GM23248 (cell line): ENCODE results near the gene HOXA1. TPM values are rescaled to one million over a fixed set of nuclear protein-coding genes. Genes with fewer than 3 reads are reported as not detected.

Source experiments
- DNase-seq: peaks from one replicate; pipeline ENCODE4 v3.0.0-alpha.2; 2015
- H2AFZ ChIP-seq: fragments of 200-600 bp; sonication (generic); 2 replicates; pipeline ENCODE4 v1.6.1; 2016; ENCODE audit warnings: antibody characterized with exemption
- H3F3A ChIP-seq: fragments of 200-600 bp; sonication (generic); 2 replicates; pipeline ENCODE4 v1.6.1; 2016; ENCODE audit warnings: mild to moderate bottlenecking, antibody characterized with exemption, mixed run types; ENCODE audit not compliant: insufficient read depth
- H3K27ac ChIP-seq: fragments of 200-600 bp; sonication (generic); 2 replicates; pipeline ENCODE4 v1.5.1; 2016; ENCODE audit warnings: mild to moderate bottlenecking
- H3K27me3 ChIP-seq: fragments of 200-600 bp; sonication (generic); replicated peaks from 2 replicates; pipeline ENCODE4 v1.6.1; 2016; ENCODE audit warnings: mild to moderate bottlenecking; ENCODE audit not compliant: insufficient read depth
- H3K36me3 ChIP-seq: fragments of 200-600 bp; sonication (generic); 2 replicates; pipeline ENCODE4 v1.6.1; 2016; ENCODE audit warnings: low read depth, mild to moderate bottlenecking
- H3K4me1 ChIP-seq: fragments of 200-600 bp; sonication (generic); 2 replicates; pipeline ENCODE4 v1.6.1; 2016; ENCODE audit warnings: mild to moderate bottlenecking; ENCODE audit not compliant: insufficient read depth
- H3K4me2 ChIP-seq: fragments of 200-600 bp; sonication (generic); one replicate; pipeline ENCODE4 v1.6.1; 2016; ENCODE audit warnings: mild to moderate bottlenecking; ENCODE audit not compliant: unreplicated experiment
- H3K4me3 ChIP-seq: fragments of 200-600 bp; sonication (generic); 2 replicates; pipeline ENCODE4 v1.5.1; 2016; ENCODE audit warnings: mild to moderate bottlenecking
- H3K79me2 ChIP-seq: fragments of 200-600 bp; sonication (generic); 2 replicates; pipeline ENCODE4 v1.6.1; 2016; ENCODE audit warnings: mild to moderate bottlenecking; ENCODE audit not compliant: insufficient read depth
- H3K9ac ChIP-seq: fragments of 200-600 bp; sonication (generic); 2 replicates; pipeline ENCODE4 v1.6.1; 2016; ENCODE audit warnings: mild to moderate bottlenecking
- H3K9me2 ChIP-seq: fragments of 200-600 bp; sonication (generic); 2 replicates; pipeline ENCODE4 v1.6.1; 2016; ENCODE audit warnings: mixed run types, mild to moderate bottlenecking, moderate library complexity; ENCODE audit not compliant: insufficient read depth
- H3K9me3 ChIP-seq: fragments of 200-600 bp; sonication (generic); one replicate; pipeline ENCODE4 v1.6.1; 2017; ENCODE audit warnings: low read depth
- H4K20me1 ChIP-seq: fragments of 200-600 bp; sonication (generic); 2 replicates; pipeline ENCODE4 v1.6.0; 2016; ENCODE audit not compliant: insufficient read depth
- EZH2 ChIP-seq: fragments of 200-600 bp; sonication (generic); IDR thresholded peaks from 2 replicates; pipeline ENCODE4 v1.6.1; 2018; ENCODE audit warnings: antibody characterized with exemption, mild to moderate bottlenecking; ENCODE audit not compliant: insufficient read depth, poor library complexity, severe bottlenecking
- EZH2phosphoT487 ChIP-seq: fragments of 200-600 bp; sonication (generic); IDR thresholded peaks from 2 replicates; pipeline ENCODE4 v1.6.1; 2018; ENCODE audit warnings: antibody characterized with exemption, moderate library complexity, mild to moderate bottlenecking, low read depth; ENCODE audit not compliant: insufficient read depth
- WGBS, 2 experiments: methylation state at CpG; one replicate each; pipeline ENCODE4 v1.1.6; 2015 to 2017; ENCODE audit warnings: low lambda C conversion rate in 2 of 2, low coverage in 1 of 2; ENCODE audit errors: missing lambda C conversion rate in 2 of 2; 5-methylcytosine and 5-hydroxymethylcytosine counted together
- in situ Hi-C: fragments of 300-500 bp; cut with MboI; formaldehyde crosslinking; loops from 2 replicates; pipeline ENCODE4 v1.15.0; 2020
- polyA plus RNA-seq: library from polyadenylated mRNA; unstranded; fragments of >200 nt; fragmentation: Nextera tagmentation; extraction: Ambion mirVana; gene quantifications from 2 replicates; pipeline ENCODE4 v1.2.1, GENCODE V29; 2016
- total RNA-seq: library from RNA; depleted of rRNA; stranded (reverse); fragments of >200 nt; shearing (Covaris generic); gene quantifications from 2 replicates; pipeline ENCODE4 v1.2.3, GENCODE V29; 2014

HOXA1 gene
- total and polyA plus RNA-seq, 2 experiments from 2014 or later = 0.97 to 1.8 TPM

DNA sequence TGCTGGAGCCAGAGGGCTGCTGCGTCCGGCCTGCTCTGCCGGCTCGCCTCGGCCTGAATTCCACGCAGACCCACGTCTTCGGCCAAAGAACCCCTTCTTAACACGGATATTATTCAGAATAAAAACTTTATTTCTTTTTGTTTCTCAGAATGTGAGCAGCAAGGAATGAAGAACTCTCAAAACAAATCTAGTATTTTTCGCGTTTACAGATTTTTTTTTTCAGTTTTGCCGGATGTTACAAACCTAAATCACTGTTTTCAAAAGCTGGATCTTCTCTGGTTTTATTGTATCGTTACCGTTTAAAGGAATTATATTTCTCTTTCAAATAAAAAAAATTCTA is 11.1 kb upstream of the HOXA1 start:
- no peak for DNase-seq
- Histone ChIP-seq H3K9me2 (no peaks in the 10 kb centered on the region), H3K9ac (no peak overlapping the region), H3K27me3 (no peaks in the 10 kb centered on the region), H3K9me3 (no peaks in the 10 kb centered on the region), H3K27ac (no peak overlapping the region), H3K36me3 (peaks cover 6% of the 10 kb centered on the region; the same call in 1 of the 2 replicates), H3K4me1 (peaks cover 7% of the 10 kb centered on the region; the same call in 1 of the 2 replicates), H4K20me1 (no peaks in the 10 kb centered on the region), H2AFZ (no peak overlapping the region), H3F3A (peaks cover 11% of the 10 kb centered on the region; the same call in 1 of the 2 replicates), H3K4me2 (no peak overlapping the region), H3K4me3 (no peak overlapping the region), H3K79me2 (0 out of 2 replicates have a peak, but pooled peaks cover under 1% of the 10 kb centered on the region)
- no peak for TF ChIP-seq EZH2
- no peak for TF ChIP-seq EZH2phosphoT487
- 96 to 99% methylated on average over 14 of the region's 14 CpGs for WGBS, 2 experiments
- in situ Hi-C loops = loop anchor here (10.0 kb wide), 1 partner anchor 252 kb away; no protein-coding TSS in a partner anchor

DNA sequence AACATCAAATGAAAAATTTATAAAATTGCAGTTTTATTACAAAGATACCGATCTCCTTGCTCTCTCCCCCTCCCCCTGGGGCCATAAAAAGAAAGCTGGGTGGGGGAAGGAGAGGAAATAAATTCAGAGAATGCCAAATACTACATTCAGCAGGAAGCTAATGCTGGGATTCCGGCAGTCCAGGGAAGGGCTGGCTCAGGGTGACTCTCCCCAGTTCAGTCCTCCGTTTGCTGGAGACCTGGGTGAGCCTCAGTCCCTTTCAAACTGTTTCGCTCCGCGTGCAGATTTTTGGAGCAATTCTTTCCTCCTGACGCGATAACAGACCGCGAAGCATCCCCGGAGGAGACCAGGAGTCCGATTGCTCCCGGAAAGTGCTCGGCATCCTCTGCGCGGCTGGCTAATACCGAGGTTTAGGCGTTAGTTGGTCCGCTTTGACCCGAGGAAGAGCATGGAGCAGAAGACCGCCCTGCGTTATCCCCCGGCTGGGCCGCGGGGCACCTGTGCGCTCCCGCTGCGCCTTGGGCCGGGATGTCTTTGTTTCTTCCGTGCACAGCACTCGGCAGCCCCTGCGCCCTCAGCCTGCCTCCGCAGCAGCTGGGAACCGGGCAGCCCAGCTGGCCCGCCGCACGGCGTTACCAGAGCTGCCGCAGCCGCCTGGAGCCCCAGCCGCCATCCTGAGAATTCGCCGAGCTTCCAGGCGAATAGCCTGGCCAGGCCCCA is 10.5 kb upstream of the HOXA1 start:
- no peaks in the 10 kb centered on the region for H4K20me1 ChIP-seq
- H3K4me3 ChIP-seq = no peak overlapping the region
- no peak overlapping the region for H3K27ac ChIP-seq
- H3K9ac ChIP-seq = no peak overlapping the region
- no peak for DNase-seq
- peaks cover 5% of the 10 kb centered on the region; the same call in 1 of the 2 replicates for H3K4me1 ChIP-seq
- H2AFZ ChIP-seq = no peak overlapping the region
- in situ Hi-C loops = loop anchor here (10.0 kb wide), 1 partner anchor 252 kb away; no protein-coding TSS in a partner anchor
- 0 out of 2 replicates have a peak, but pooled peaks cover 7% of the 10 kb centered on the region for H3F3A ChIP-seq
- whole genome bisulfite sequencing, 2 experiments = 88 to 91% methylated on average over 39 to 44 of the region's 44 CpGs
- no peak overlapping the region for H3K4me2 ChIP-seq
- no peaks in the 10 kb centered on the region for H3K9me2 ChIP-seq
- peaks cover 6% of the 10 kb centered on the region for H3K36me3 ChIP-seq
- TF ChIP-seq EZH2phosphoT487 (no peak), EZH2 (no peak)
- H3K9me3 ChIP-seq = no peaks in the 10 kb centered on the region
- H3K79me2 ChIP-seq = peaks cover 5% of the 10 kb centered on the region
- H3K27me3 ChIP-seq = no peaks in the 10 kb centered on the region

DNA sequence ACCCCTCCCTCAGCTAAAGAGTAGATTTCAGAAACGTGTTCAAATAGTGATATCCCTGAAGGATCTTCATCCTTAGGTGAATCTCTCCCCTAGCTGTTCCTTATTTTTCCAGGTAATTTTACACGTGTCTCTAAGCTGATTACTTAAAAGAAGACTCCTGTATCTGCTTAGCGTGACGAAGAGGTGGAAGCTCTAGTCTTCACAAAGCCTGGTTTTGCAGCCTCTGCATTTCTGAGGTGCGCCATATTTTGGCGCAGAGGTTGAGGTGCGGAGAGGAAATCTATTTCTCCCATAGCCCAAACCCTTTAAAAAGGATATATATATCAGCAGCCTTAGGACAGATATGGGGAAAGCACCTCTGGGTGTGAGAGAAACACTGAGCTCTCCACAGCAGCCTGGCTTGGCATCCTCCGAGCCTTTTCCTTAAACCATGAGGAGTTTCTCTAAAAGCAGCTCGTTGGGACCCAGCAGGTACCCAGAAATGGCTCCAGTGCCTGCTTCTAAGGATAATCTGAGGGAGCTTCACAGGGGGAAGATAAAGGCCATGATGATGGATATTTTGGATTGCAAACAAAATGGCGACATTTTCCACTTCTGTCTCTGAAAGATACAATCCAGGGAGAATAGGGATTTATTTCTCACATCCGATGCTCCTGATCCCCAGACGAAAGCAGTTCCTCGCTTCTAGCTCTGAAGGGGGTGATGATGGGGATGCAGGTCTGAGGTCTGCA is 9.7 kb upstream of the HOXA1 start:
- peaks cover 9% of the 10 kb centered on the region for H3K36me3 ChIP-seq
- H3F3A ChIP-seq = 0 out of 2 replicates have a peak, but pooled peaks cover 8% of the 10 kb centered on the region
- no peak overlapping the region for H3K27ac ChIP-seq
- in situ Hi-C loops = loop anchor here (10.0 kb wide), 1 partner anchor 251 kb away; no protein-coding TSS in a partner anchor
- whole genome bisulfite sequencing, 2 experiments = 97% methylated on average over 13 of the region's 13 CpGs
- no peak overlapping the region for H3K4me2 ChIP-seq
- H4K20me1 ChIP-seq = no peaks in the 10 kb centered on the region
- H3K9ac ChIP-seq = no peak overlapping the region
- TF ChIP-seq EZH2 = no peak
- no peaks in the 10 kb centered on the region for H3K9me3 ChIP-seq
- H3K9me2 ChIP-seq = no peaks in the 10 kb centered on the region
- H2AFZ ChIP-seq = no peak overlapping the region
- H3K27me3 ChIP-seq = no peaks in the 10 kb centered on the region
- H3K4me3 ChIP-seq = no peak overlapping the region
- peaks cover 13% of the 10 kb centered on the region for H3K79me2 ChIP-seq
- no peaks in the 10 kb centered on the region for H3K4me1 ChIP-seq
- DNase-seq = no peak

DNA sequence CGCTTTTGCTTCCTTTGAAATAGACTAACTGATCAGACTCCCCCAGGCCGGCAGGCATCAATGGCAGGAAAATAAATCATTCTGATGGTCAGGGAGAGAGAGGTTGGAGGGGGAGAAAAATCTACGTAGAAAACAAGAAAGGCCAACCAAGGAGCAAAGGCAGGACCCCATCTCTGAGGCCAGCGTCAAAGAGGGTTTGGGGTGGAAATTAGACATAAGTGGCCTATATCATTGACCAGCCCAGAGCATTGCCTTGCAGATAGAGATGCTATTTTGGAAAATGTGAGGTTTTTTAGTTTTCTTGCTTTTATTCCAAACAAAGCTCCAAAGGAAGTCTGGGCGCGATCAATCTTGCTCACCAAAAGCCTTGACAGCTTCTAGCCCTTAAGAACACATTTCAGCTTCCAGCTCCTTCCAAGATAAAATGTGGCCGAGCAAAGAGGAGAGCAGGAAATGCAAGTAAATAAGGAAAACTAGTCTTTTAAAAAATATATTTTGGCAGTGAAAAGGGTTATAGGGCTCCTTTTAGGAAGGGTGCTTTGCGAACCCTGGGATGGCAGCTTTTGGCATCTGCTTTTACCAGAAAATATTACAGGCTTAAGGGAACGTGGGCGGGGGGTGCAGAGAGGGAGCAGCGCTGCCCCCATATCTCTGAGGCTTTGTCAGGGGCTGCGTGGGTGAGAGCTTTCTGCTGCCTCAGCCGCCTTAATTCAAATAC is 8.7 kb upstream of the HOXA1 start:
- TF ChIP-seq EZH2phosphoT487 (no peak), EZH2 (no peak)
- no peak overlapping the region for H3K9ac ChIP-seq
- WGBS, 2 experiments = 85 to 86% methylated on average over 13 of the region's 13 CpGs
- no peaks in the 10 kb centered on the region for H4K20me1 ChIP-seq
- in situ Hi-C loops = loop anchor here (10.0 kb wide), 1 partner anchor 250 kb away; no protein-coding TSS in a partner anchor
- H3K79me2 ChIP-seq = peaks cover 22% of the 10 kb centered on the region
- H3K36me3 ChIP-seq = peaks cover 18% of the 10 kb centered on the region
- no peaks in the 10 kb centered on the region for H3K9me3 ChIP-seq
- H3K27ac ChIP-seq = no peak overlapping the region
- no peak overlapping the region for H3K4me2 ChIP-seq
- no peak for DNase-seq
- H2AFZ ChIP-seq = no peak overlapping the region
- peaks cover 16% of the 10 kb centered on the region; the same call in 1 of the 2 replicates for H3F3A ChIP-seq
- 0 out of 2 replicates have a peak, but pooled peaks cover 2% of the 10 kb centered on the region for H3K4me1 ChIP-seq
- no peaks in the 10 kb centered on the region for H3K9me2 ChIP-seq
- no peaks in the 10 kb centered on the region for H3K27me3 ChIP-seq
- H3K4me3 ChIP-seq = no peak overlapping the region
